Measurements from ENCODE around the gene REM2.
"Not testable (repeated sequence)": the region's sequence is repeated elsewhere in the genome, so short reads cannot be mapped to it uniquely, and the experiment has no call there.

DNA sequence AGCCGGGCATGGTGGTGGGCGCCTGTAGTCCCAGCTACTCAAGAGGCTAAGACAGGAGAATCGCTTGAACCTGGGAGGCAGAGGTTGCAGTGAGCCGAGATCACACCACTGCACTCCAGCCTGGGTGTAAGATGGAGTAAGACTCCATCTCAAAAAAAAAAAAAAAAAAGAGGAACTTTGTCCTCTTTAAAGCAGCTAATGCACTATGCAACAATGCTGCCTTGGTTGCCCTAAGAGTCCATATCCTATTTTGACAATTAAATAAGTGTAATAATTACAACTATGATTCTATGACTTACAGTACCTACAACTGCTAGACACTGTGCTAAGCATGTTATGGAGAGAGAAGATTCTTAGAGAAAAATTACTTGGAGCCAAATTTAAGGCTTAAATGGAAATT is 31.8 kb downstream of the REM2 start:
- TF ChIP-seq, protein P1, sequence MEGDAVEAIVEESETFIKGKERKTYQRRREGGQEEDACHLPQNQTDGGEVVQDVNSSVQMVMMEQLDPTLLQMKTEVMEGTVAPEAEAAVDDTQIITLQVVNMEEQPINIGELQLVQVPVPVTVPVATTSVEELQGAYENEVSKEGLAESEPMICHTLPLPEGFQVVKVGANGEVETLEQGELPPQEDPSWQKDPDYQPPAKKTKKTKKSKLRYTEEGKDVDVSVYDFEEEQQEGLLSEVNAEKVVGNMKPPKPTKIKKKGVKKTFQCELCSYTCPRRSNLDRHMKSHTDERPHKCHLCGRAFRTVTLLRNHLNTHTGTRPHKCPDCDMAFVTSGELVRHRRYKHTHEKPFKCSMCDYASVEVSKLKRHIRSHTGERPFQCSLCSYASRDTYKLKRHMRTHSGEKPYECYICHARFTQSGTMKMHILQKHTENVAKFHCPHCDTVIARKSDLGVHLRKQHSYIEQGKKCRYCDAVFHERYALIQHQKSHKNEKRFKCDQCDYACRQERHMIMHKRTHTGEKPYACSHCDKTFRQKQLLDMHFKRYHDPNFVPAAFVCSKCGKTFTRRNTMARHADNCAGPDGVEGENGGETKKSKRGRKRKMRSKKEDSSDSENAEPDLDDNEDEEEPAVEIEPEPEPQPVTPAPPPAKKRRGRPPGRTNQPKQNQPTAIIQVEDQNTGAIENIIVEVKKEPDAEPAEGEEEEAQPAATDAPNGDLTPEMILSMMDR (IDR thresholded peaks at IDR 0.05; ENCODE audit: low read depth, low read length): not testable (repeated sequence)
- TF ChIP-seq EZH2phosphoT487 (IDR thresholded peaks at IDR 0.05; ENCODE audit: low read depth): not testable (repeated sequence)
